Measurements from ENCODE around the gene SLC22A17.
A peak's percentile ranks its signal among the peaks of the same experiment; 100 is the strongest.

The SLC22A17 gene

GRCh38 chr14:23307687-23308644 is 44.7 kb downstream of the SLC22A17 start:
- DNase-seq (ENCODE audit: low read depth in 2 of 2): no peak

GRCh38 chr14:23307146-23307530 is 45.5 kb downstream of the SLC22A17 start:
- no peak for DNase-seq (ENCODE audit: low read depth in 2 of 2)

GRCh38 chr14:23306412-23307145 is 46.1 kb downstream of the SLC22A17 start, which contains the start of gene BCL2L2:
BCL2L2 (plus strand) TSS chr14:23306833; CDS start chr14:23307768, 935 bp downstream.
- no peak for DNase-seq (ENCODE audit: low read depth in 2 of 2)

GRCh38 chr14:23302290-23303225 is 50.1 kb downstream of the SLC22A17 start, which contains the start of gene PPP1R3E:
PPP1R3E (minus strand) TSS chr14:23302859; CDS start chr14:23302576, 283 bp downstream.
- DNase-seq (ENCODE audit: low read depth in 2 of 2): peak; percentile 72 to 88

GRCh38 chr14:23301969-23302289 is 50.8 kb downstream of the SLC22A17 start:
- no peak for DNase-seq (ENCODE audit: low read depth in 2 of 2)

GRCh38 chr14:23301288-23301968 is 51.3 kb downstream of the SLC22A17 start:
- DNase-seq (ENCODE audit: low read depth in 2 of 2): peak; percentile 92 to 95

- no peak for DNase-seq (ENCODE audit: low read depth in 2 of 2)
Observed at GRCh38 chr14:23300687-23301223, 51.9 kb downstream of the SLC22A17 start.

GRCh38 chr14:23299986-23300686 is 52.6 kb downstream of the SLC22A17 start:
- DNase-seq (ENCODE audit: low read depth in 2 of 2): no peak

GRCh38 chr14:23299211-23299957 is 53.3 kb downstream of the SLC22A17 start:
- DNase-seq (ENCODE audit: low read depth in 2 of 2): no peak

- no peak for DNase-seq (ENCODE audit: low read depth in 2 of 2)
Observed at GRCh38 chr14:23297611-23298277, 54.9 kb downstream of the SLC22A17 start.

GRCh38 chr14:23297096-23297495 is 55.6 kb downstream of the SLC22A17 start:
- no peak for DNase-seq (ENCODE audit: low read depth in 2 of 2)
